Nephron progenitor cell (in vitro differentiated cells): ENCODE results near the gene BST2.

Experiments used
- DNase-seq: peaks from one replicate; pipeline ENCODE4 v3.0.0; 2021
- H3K27ac Mint-ChIP-seq: 2 replicates; pipeline ENCODE4 v1.8.0; 2021; ENCODE audit warnings: mild to moderate bottlenecking, moderate library complexity, mixed read lengths
- H3K27me3 Mint-ChIP-seq: 2 replicates; pipeline ENCODE4 v1.8.0; 2021; ENCODE audit warnings: mild to moderate bottlenecking, low read depth, mixed read lengths; ENCODE audit not compliant: poor library complexity
- H3K36me3 Mint-ChIP-seq: 2 replicates; pipeline ENCODE4 v1.8.0; 2021; ENCODE audit warnings: low read depth, mixed read lengths
- H3K4me1 Mint-ChIP-seq: 2 replicates; pipeline ENCODE4 v1.8.0; 2021; ENCODE audit warnings: mixed read lengths
- H3K4me3 Mint-ChIP-seq: 2 replicates; pipeline ENCODE4 v1.8.0; 2021; ENCODE audit warnings: mild to moderate bottlenecking, moderate library complexity, mixed read lengths
- H3K9me3 Mint-ChIP-seq: 2 replicates; pipeline ENCODE4 v1.8.0; 2021; ENCODE audit warnings: mild to moderate bottlenecking, moderate library complexity, mixed read lengths
- TF ChIP-seq, protein P1 (sequence below): fragments of 200-600 bp; sonication (generic); IDR thresholded peaks from 2 replicates; pipeline ENCODE4 v1.5.0; 2021; ENCODE audit warnings: antibody characterized with exemption

Gene BST2, protein sequence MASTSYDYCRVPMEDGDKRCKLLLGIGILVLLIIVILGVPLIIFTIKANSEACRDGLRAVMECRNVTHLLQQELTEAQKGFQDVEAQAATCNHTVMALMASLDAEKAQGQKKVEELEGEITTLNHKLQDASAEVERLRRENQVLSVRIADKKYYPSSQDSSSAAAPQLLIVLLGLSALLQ

DNA sequence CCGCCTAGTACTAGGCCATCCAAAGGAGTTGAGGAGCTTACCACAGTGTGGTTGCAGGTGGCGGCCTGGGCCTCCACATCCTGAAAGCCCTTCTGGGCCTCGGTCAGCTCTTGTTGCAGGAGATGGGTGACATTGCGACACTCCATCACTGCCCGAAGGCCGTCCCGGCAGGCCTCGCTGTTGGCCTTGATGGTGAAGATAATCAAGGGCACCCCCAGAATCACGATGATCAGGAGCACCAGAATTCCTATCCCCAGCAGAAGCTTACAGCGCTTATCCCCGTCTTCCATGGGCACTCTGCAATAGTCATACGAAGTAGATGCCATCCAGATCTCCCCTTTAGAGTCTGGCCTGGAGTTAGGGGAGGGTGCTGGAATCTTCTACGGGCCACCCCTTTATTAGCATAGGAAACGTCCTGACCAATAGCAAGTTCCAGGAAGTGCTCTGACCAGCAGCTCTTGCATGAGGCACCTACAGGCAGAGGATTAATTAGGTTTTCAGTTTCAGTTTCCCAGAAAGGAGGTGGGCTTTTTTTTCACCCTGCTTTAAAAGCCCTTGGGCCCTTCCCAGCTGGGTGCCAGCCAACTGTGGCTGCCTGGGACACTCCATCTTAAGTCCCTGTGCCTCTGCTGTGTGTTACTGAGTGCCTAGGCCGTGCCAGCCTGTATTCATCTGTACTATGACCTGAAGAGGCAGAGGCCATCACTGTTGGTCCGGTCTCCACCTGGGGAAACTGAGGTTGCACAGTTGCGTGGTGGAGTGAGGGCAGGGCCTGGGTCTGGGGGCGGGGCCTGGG is at the start of gene BST2:
Gene BST2 (minus strand): TSS at position 381 of the 796 bp plus-strand sequence. CDS start 55 bp downstream, at position 326.
- DNase-seq: no peak
- H3K27ac Mint-ChIP-seq: peak within 1 kb of the TSS; percentile 97
- peaks cover 14% of the 10 kb centered on the region for H3K36me3 Mint-ChIP-seq
- TF ChIP-seq, protein P1, sequence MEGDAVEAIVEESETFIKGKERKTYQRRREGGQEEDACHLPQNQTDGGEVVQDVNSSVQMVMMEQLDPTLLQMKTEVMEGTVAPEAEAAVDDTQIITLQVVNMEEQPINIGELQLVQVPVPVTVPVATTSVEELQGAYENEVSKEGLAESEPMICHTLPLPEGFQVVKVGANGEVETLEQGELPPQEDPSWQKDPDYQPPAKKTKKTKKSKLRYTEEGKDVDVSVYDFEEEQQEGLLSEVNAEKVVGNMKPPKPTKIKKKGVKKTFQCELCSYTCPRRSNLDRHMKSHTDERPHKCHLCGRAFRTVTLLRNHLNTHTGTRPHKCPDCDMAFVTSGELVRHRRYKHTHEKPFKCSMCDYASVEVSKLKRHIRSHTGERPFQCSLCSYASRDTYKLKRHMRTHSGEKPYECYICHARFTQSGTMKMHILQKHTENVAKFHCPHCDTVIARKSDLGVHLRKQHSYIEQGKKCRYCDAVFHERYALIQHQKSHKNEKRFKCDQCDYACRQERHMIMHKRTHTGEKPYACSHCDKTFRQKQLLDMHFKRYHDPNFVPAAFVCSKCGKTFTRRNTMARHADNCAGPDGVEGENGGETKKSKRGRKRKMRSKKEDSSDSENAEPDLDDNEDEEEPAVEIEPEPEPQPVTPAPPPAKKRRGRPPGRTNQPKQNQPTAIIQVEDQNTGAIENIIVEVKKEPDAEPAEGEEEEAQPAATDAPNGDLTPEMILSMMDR: no peak
- H3K4me3 Mint-ChIP-seq: peak within 1 kb of the TSS; percentile 89
- H3K27me3 Mint-ChIP-seq: no peaks in the 10 kb centered on the region
- peaks cover 55% of the 10 kb centered on the region for H3K4me1 Mint-ChIP-seq
- H3K9me3 Mint-ChIP-seq: no peaks in the 10 kb centered on the region

DNA sequence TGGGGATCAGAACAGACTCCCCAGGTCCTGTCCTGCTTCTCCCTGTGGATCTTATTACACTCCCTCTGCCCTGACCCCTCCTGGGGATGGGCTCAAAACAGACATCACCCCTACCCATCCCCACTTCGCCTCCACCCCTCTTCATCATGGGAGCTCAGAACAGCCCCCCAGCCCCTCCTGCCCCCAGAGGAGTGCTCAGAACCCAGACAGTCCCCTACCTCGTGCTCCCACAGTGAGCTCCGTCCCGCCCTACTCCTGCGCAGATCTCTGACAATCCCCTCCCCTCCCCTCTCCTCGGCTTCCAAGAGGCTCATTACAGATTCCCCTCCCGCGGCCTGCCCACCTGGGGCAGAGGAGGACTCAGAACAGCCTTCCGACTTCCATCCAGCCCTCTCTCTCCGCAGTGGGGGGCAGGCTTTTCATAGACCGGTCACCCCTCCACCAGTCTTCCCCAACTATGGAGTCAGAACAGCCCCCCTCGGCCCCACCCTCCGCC is 49.2 kb upstream of the BST2 start:
- no peak overlapping the region for H3K27ac Mint-ChIP-seq
- H3K9me3 Mint-ChIP-seq: peaks cover 9% of the 10 kb centered on the region
- H3K4me3 Mint-ChIP-seq: peak overlapping the region; percentile 35
- TF ChIP-seq, protein P1: no peak
- H3K27me3 Mint-ChIP-seq: peaks cover 98% of the 10 kb centered on the region
- H3K4me1 Mint-ChIP-seq: peaks cover 15% of the 10 kb centered on the region
- no peaks in the 10 kb centered on the region for H3K36me3 Mint-ChIP-seq
- DNase-seq: peak; percentile 25

DNA sequence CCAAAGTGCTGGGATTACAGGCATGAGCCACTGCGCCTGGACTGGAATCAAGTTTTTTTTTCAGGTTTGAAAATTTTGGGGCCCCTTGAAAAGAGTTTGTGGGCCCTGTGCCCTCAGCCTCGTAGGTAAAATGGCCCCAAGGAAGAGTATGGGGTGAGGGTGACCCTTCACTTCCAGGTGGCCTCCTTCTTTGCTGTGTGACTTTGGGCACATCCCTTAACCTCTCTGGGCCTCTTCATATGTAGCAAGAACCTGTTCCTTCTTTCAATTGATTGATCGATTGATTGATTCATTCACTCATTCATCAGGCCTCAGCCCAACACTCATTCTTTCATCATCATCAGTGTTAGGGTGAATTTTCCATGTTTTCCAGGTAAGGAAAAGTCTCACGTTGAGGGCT is 46.4 kb upstream of the BST2 start:
- TF ChIP-seq, protein P1: no peak
- Mint-ChIP-seq H3K27me3 (peaks cover 86% of the 10 kb centered on the region), H3K4me3 (no peak overlapping the region), H3K27ac (no peak overlapping the region), H3K4me1 (peaks cover 16% of the 10 kb centered on the region), H3K9me3 (peaks cover 9% of the 10 kb centered on the region), H3K36me3 (no peaks in the 10 kb centered on the region)
- no peak for DNase-seq

DNA sequence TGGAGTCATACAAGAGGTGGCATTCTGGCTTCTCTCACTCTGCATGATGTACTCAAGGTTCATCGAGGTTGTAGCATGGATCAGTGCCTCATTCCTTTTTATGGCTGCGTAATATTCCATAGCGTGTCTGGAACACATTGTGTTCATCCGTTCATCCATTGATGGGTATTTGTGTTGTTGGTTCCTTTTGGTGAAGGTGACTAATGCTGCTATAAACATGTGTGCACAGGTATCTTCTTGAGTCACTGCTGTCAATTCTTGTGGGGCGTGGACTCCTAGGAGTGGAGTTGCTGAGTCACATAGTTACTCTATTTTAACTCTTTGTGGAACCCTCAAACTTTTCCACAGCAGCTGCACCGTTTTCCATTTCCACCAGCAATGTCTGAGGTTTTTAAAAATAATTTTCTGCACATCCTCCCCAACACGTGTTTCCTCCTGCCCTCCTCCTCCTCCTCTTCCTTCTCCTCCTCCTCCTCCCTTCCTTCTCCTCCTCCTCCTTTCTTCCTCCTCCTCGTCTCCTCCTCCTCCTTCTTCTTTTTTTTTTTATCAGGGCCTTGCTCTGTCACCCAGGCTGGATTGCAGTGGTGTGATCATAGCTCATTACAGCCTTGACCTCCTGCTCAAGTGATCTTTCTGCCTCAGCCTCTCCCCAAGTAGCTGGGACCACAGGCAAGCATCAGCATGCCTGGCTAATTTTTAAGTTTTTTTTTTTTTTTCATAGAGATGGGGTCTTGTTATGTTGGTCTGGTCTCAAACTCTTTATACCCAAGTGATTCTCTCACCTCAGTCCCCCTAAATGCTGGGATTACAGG is 45.0 kb upstream of the BST2 start:
- Mint-ChIP-seq H3K36me3 (no peaks in the 10 kb centered on the region), H3K9me3 (peaks cover 9% of the 10 kb centered on the region), H3K4me1 (peaks cover 16% of the 10 kb centered on the region), H3K27ac (no peak overlapping the region), H3K4me3 (peak overlapping the region; percentile 3), H3K27me3 (peaks cover 72% of the 10 kb centered on the region)
- TF ChIP-seq, protein P1: no peak
- no peak for DNase-seq

DNA sequence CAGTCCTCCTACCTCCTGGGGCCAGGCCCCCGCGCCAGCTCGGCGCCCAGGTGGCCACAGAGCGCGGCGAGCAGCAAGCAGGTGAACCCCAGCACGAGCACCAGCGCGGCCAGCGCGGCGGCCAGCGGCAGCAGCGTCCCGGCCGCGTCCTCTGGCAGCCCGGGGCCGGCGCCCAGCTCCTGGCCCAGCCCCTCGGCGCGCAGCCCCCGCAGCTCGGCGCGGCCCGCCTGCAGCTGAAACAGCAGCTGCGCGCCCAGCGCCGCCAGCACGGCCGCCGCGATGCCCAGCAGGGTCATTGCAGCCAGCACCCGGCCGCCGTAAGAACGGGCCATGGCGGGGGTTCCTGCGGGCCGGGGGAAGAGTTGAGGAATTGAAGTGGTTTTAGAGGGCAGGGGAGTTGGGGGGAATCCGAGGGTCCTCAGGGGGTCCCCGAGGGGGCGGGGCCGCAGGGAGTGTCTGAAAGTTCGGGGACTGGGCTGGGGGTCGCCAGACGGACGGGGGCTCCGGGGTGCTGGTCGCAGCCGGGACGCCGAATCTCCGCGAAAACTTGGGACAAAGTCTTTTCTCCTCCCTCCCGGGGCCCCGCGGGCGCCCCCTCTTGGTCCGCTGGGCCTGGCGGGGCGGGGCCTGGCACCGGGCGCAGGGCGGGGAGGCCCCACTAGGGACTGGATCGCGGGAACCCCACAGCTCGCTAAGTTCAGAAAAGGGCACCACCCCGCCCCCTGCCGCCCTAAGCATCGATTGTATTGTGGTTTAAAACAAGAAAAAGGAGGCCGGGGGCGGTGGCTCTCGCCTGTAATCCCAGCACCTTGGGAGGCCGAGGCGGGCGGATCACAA is 42.9 kb upstream of the BST2 start, which contains the start of gene TMEM221:
Gene TMEM221 (minus strand): TSS at position 538 of the 837 bp plus-strand sequence. CDS start 206 bp downstream, at position 332.
- H3K4me1 Mint-ChIP-seq: peaks cover 6% of the 10 kb centered on the region
- H3K9me3 Mint-ChIP-seq: peaks cover 8% of the 10 kb centered on the region
- TF ChIP-seq, protein P1: peak; percentile 53
- peak; percentile 73 for DNase-seq
- H3K4me3 Mint-ChIP-seq: peak within 1 kb of the TSS; percentile 71
- peaks cover 51% of the 10 kb centered on the region for H3K27me3 Mint-ChIP-seq
- no peak within 1 kb of the TSS for H3K27ac Mint-ChIP-seq
- H3K36me3 Mint-ChIP-seq: no peaks in the 10 kb centered on the region
